AG09319 (cell line): ENCODE data around the gene B9D2.
"Not testable (repeated sequence)": the region's sequence is repeated elsewhere in the genome, so short reads cannot be mapped to it uniquely, and the experiment has no call there.

Experiments used
- DNase-seq: peaks from one replicate; pipeline ENCODE4 v3.0.0-alpha.2; 2010; ENCODE audit warnings: low read depth; ENCODE audit errors: extremely low read depth
- CTCF ChIP-seq: IDR thresholded peaks from 2 replicates; pipeline ENCODE4 v1.5.1; 2011; ENCODE audit warnings: low read depth, mild to moderate bottlenecking, inconsistent platforms, low read length, moderate library complexity

The B9D2 gene

DNA sequence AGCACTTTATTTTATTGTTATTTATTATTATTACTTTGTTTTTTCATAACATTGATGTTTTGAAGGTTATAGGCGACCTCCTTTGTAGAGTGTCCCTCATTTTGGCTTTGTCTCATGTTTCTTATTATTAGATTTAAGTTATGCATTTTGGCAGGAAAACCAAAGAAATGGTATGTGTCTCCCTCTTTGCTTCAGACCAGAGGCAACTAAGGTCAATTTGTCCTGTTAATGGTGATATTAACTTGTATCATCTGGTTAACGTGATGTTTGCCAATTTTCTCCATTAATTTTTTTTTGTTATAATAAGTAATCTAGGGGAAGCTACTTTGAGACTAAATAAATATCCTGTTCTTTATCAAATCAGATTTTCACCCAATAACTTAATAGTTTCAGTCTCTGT is 8.6 kb upstream of the B9D2 start:
- no peak for DNase-seq

GRCh38 chr19:41371541-41371940 is 7.6 kb upstream of the B9D2 start:
- no peak for DNase-seq
- no peak for TF ChIP-seq CTCF

More for the DNA sequence above, 8.6 kb upstream of the B9D2 start:
- no peak for TF ChIP-seq CTCF

GRCh38 chr19:41371119-41371518 is 7.2 kb upstream of the B9D2 start:
- not testable (repeated sequence) for DNase-seq

GRCh38 chr19:41369769-41370168 is 5.8 kb upstream of the B9D2 start:
- no peak for DNase-seq
- no peak for TF ChIP-seq CTCF

- no peak for TF ChIP-seq CTCF
- peak; percentile 78 for DNase-seq
These were observed 3.9 kb upstream of the B9D2 start for GRCh38 chr19:41367848-41368301.

DNA sequence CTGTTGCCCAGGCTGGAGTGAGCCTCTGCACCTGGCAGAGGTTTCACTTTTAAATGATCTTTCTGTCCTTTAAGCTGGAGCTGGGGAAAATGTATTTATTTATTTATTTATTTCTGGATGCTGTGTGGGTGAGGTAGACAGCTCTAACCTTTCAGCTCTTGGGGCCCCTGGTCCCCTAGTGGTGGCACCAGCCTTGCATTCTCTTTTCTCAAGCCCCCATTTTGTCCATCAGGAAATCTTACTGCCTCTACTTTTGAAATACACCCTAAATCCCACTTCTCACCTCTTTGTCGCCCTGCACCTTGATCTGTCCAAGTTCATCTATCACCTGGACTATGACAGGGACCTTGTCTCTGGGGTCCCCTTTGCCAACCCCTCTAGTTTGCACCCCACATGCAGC is 2.1 kb upstream of the B9D2 start:
- TF ChIP-seq CTCF: no peak; the same call in 1 of the 2 replicates
- DNase-seq: no peak

GRCh38 chr19:41364524-41365391 is 809 bp upstream of the B9D2 start:
- DNase-seq: no peak
- no peak for TF ChIP-seq CTCF

DNA sequence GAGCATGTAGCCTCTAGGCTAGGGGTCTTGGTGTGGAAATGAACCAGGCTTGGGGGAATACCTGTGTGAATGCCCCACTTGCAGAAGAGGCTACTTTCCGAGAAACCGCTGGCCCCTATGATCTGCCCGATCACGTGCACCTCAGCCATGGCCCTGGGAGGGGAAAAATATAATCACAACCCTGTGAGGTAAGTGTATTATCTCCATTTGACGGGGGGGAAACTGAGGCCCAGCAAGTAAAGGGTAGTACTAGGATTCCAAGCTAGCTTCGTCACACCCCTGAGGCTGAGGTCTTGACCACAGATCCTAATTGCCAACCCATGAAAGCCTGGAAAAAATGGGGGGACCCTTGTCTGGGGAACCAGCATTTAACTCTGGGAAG is 587 bp downstream of the B9D2 start:
- no peak for DNase-seq
- TF ChIP-seq CTCF: no peak
